ENCODE measurements around the gene IL36A. TPM values are rescaled to one million over a fixed set of nuclear protein-coding genes. Genes with fewer than 3 reads are reported as not detected.

Gene IL36A
- total and polyA plus RNA-seq, 2 donors (not counting 3 experiments of a cell fraction or from before 2014, with no cell fraction given), result not detected

DNA sequence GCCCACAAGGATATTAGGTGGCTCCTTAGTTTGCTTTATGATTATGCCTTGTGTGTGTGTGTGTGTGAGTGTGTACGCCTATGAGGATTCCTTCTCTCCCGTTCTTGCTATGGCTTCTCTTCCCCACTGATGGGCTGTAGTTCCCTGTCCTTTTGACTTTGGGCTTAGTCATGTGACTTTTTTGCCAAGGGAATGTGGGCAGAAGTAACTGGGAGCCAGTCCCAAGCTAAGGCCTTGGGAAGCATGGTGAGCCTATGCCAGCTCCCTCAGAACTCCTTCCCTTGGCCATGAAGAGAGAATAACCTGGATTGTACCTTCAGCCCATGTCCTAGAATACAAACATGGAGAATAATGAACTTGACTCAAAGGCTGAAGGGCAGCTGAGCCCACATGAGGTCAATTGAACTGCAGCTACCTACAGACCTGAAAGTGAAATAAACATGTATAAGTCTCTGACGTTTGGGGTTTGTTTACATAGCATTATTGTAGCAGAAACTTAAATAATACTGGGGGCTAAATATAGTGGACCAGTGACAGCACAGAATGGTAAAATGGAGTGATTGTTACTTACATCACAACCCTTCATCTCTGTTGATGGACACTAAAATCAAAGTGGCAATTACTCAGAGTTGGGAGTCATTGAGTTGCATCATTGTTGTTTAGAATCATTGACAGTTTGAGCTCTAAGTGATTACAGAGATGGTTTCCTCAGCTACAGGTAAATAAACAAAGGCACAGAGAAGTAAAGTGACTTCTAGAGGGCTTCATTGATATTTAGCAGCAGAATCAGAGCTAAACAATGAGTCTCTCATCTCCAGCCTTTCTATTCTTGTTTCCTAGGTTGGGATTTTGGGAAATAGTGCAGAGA lies 42.7 kb upstream of the IL36A start:
- CTCF ChIA-PET, result interaction anchor here (1.5 kb wide), 1 partner anchor 149 kb away, joined by 3 read pairs; no protein-coding TSS in a partner anchor
- dilution Hi-C loops (cut with MboI; ENCODE audit: extremely low pct_ligation_motif_present, low sequenced_read_pairs), result no loop called here

More for the DNA sequence above, 42.7 kb upstream of the IL36A start:
- Histone ChIP-seq H3K4me2 (ENCODE audit: insufficient read depth, low read length) (no peak overlapping the region), H3K4me1 (ENCODE audit: control insufficient read depth, extremely low read depth, insufficient read depth, low read length) (no peaks in the 10 kb centered on the region), H3K9ac (replicated peaks; ENCODE audit: extremely low read depth, insufficient read depth, low read length) (no peak overlapping the region), H3K4me3 (replicated peaks in 1 of 3; ENCODE audit: insufficient read depth in 1 of 3, low read depth in 1 of 3, low read length in 3 of 3) (no peak overlapping the region), H3K27me3 (ENCODE audit: control insufficient read depth in 2 of 2, insufficient read depth in 2 of 2, low read length in 2 of 2) (peaks cover 12% of the 10 kb centered on the region in 2 experiments), H3K9me3 (replicated peaks; ENCODE audit: control insufficient read depth, insufficient read depth, low read length) (no peaks in the 10 kb centered on the region), H3K36me3 (ENCODE audit: control insufficient read depth in 2 of 2, extremely low read depth in 1 of 2, insufficient read depth in 2 of 2, low read length in 2 of 2) (no peaks in the 10 kb centered on the region), H4K20me1 (replicated peaks; ENCODE audit: control insufficient read depth, extremely low read depth, insufficient read depth, low read length) (no peaks in the 10 kb centered on the region), H3K9me1 (replicated peaks; ENCODE audit: control insufficient read depth, extremely low read depth, insufficient read depth, low read length) (no peaks in the 10 kb centered on the region), H3K79me2 (ENCODE audit: control insufficient read depth, insufficient read depth, low read length) (no peaks in the 10 kb centered on the region), H3K27ac (ENCODE audit: insufficient read depth, low read depth, low read length) (no peak overlapping the region), H2AFZ (ENCODE audit: low read depth, low read length) (no peak overlapping the region)
- intact Hi-C loops (cut with micrococcal nuclease), result no loop called here
- FAIRE-seq, result no peak
- TF ChIP-seq POLR2A (IDR thresholded peaks at IDR 0.05; ENCODE audit: low read depth, low read length), result no peak
- no peak for TF ChIP-seq POLR2AphosphoS5 (IDR thresholded peaks at IDR 0.05; ENCODE audit: insufficient read depth, low read depth, low read length)
- no peak for TF ChIP-seq JUN (IDR thresholded peaks at IDR 0.05; ENCODE audit: borderline replicate concordance, insufficient read depth, insufficient read length, low read depth)
- no peak for TF ChIP-seq FOS (IDR thresholded peaks at IDR 0.05; ENCODE audit: borderline replicate concordance, insufficient read depth, low read length)
- no peak for TF ChIP-seq GATA2 (IDR thresholded peaks at IDR 0.05; ENCODE audit: insufficient read depth, insufficient read length, low read depth, low read length)
- TF ChIP-seq MYC (IDR thresholded peaks at IDR 0.05; ENCODE audit: low read depth, low read length), result no peak
- no peak for TF ChIP-seq EZH2 (IDR thresholded peaks at IDR 0.05; ENCODE audit: borderline replicate concordance, low read depth, low read length, severe bottlenecking)
- TF ChIP-seq, protein P1, sequence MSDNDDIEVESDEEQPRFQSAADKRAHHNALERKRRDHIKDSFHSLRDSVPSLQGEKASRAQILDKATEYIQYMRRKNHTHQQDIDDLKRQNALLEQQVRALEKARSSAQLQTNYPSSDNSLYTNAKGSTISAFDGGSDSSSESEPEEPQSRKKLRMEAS (IDR thresholded peaks at IDR 0.05; ENCODE audit: insufficient read depth, insufficient read length), result no peak
- TF ChIP-seq, protein P2, sequence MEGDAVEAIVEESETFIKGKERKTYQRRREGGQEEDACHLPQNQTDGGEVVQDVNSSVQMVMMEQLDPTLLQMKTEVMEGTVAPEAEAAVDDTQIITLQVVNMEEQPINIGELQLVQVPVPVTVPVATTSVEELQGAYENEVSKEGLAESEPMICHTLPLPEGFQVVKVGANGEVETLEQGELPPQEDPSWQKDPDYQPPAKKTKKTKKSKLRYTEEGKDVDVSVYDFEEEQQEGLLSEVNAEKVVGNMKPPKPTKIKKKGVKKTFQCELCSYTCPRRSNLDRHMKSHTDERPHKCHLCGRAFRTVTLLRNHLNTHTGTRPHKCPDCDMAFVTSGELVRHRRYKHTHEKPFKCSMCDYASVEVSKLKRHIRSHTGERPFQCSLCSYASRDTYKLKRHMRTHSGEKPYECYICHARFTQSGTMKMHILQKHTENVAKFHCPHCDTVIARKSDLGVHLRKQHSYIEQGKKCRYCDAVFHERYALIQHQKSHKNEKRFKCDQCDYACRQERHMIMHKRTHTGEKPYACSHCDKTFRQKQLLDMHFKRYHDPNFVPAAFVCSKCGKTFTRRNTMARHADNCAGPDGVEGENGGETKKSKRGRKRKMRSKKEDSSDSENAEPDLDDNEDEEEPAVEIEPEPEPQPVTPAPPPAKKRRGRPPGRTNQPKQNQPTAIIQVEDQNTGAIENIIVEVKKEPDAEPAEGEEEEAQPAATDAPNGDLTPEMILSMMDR (IDR thresholded peaks at IDR 0.05; ENCODE audit: extremely low read depth in 1 of 2, insufficient read depth in 1 of 2, low read depth in 1 of 2, low read length in 2 of 2), result no peak
- POLR2A ChIA-PET, result no interaction called here
- no TSS peak for BruUV-seq (replicated peaks)
- no peak for DNase-seq (ENCODE audit: low read depth, low spot score)

Measured in endothelial cell of umbilical vein (primary cell).